Nephron (organoid): ENCODE measurements around the gene HDAC7.
A peak's percentile ranks its signal among the peaks of the same experiment; 100 is the strongest.

Experiments
- H3K27ac Mint-ChIP-seq, 3 experiments: 2 replicates each; pipeline ENCODE4 v1.8.0; 2020; ENCODE audit warnings: mixed read lengths in 3 of 3, mild to moderate bottlenecking in 2 of 3, moderate library complexity in 1 of 3
- H3K27me3 Mint-ChIP-seq: 2 replicates; pipeline ENCODE4 v1.8.0; 2021; ENCODE audit warnings: low read depth, mild to moderate bottlenecking, moderate library complexity, mixed read lengths
- H3K36me3 Mint-ChIP-seq: 2 replicates; pipeline ENCODE4 v1.8.0; 2020; ENCODE audit warnings: low read depth, mixed read lengths
- H3K4me1 Mint-ChIP-seq: 2 replicates; pipeline ENCODE4 v1.8.0; 2020; ENCODE audit warnings: mixed read lengths
- H3K4me3 Mint-ChIP-seq, 3 experiments: 2 replicates each; pipeline ENCODE4 v1.8.0; 2020; ENCODE audit warnings: mild to moderate bottlenecking in 3 of 3, mixed read lengths in 3 of 3, moderate library complexity in 2 of 3
- H3K9me3 Mint-ChIP-seq: 2 replicates; pipeline ENCODE4 v1.8.0; 2020; ENCODE audit warnings: mixed read lengths
- TF ChIP-seq, protein P1 (sequence below), 3 experiments: fragments of 200-600 bp; sonication (generic); IDR thresholded peaks; one replicate each; pipeline ENCODE4 v1.5.0; 2021; ENCODE audit warnings: antibody characterized with exemption in 3 of 3; ENCODE audit not compliant: unreplicated experiment in 3 of 3

HDAC7 gene

DNA sequence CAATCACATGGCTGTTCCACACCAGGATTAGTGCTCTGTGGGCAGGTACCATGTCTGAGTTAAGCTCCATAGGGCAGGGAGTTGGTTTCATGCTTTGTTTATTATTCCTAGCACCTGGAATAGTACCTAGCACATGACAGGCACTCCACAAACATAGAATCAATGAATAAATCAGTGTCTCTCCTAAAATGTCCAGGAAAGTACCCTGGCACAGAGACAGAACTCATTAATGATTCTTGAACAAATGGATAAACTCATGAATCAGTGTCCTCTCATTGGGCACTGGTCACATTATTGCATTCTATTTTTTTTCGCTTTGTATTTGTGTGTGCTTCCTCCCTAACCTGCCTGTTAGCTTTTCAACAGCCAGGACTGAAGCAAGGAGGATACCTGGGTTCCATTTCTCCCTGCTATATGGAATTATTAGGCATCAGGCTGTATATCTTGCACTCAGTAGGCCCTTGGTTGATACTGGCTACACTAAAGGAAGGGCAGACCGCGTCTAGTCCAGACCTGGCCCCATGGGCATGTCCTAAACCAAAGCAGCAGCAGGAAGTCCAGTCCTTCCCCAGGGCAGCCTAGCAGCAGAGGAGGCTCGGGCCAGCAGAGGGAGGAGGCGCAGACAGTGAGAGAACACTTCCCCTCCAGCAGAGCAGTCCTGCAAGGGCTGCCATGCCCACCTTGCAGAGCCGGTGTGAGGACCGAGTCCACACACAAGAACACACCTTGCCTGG, 18.4 kb downstream of the HDAC7 start:
- peaks cover 8% of the 10 kb centered on the region for H3K36me3 Mint-ChIP-seq
- no peaks in the 10 kb centered on the region for H3K9me3 Mint-ChIP-seq
- peaks cover 39% of the 10 kb centered on the region for H3K4me1 Mint-ChIP-seq
- H3K27ac Mint-ChIP-seq, result peak overlapping the region; percentile 24 to 74 (median 31)
- no peak overlapping the region for H3K4me3 Mint-ChIP-seq
- TF ChIP-seq, protein P1, sequence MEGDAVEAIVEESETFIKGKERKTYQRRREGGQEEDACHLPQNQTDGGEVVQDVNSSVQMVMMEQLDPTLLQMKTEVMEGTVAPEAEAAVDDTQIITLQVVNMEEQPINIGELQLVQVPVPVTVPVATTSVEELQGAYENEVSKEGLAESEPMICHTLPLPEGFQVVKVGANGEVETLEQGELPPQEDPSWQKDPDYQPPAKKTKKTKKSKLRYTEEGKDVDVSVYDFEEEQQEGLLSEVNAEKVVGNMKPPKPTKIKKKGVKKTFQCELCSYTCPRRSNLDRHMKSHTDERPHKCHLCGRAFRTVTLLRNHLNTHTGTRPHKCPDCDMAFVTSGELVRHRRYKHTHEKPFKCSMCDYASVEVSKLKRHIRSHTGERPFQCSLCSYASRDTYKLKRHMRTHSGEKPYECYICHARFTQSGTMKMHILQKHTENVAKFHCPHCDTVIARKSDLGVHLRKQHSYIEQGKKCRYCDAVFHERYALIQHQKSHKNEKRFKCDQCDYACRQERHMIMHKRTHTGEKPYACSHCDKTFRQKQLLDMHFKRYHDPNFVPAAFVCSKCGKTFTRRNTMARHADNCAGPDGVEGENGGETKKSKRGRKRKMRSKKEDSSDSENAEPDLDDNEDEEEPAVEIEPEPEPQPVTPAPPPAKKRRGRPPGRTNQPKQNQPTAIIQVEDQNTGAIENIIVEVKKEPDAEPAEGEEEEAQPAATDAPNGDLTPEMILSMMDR (IDR thresholded peaks at IDR 0.05; ENCODE audit: unreplicated experiment in 3 of 3), result no peak
- no peaks in the 10 kb centered on the region for H3K27me3 Mint-ChIP-seq

DNA sequence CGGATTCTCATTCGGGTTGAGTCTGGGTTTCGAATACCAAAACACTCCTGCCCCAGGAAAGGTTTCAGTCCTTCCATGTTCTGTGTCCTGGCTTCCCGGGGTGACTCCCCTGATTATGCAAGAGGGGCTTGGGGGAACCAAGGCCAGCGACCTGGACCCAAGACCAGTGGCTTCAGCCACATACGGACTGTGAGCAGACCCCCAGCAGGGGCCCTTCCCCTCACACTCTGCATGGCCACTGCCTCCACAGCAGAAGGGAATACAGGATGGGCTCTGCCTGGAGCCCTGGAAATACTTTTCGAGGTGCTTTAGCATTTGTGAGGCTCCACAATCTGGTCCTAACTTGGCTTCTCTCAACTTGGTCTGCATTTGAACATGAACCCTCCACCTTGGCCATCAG, 19.1 kb downstream of the HDAC7 start:
- peak overlapping the region in 1 of 3 experiments; percentile 24 for H3K27ac Mint-ChIP-seq
- peaks cover 36% of the 10 kb centered on the region for H3K4me1 Mint-ChIP-seq
- H3K9me3 Mint-ChIP-seq, result no peaks in the 10 kb centered on the region
- TF ChIP-seq, protein P1 (IDR thresholded peaks at IDR 0.05; ENCODE audit: unreplicated experiment in 3 of 3), result no peak
- no peak overlapping the region for H3K4me3 Mint-ChIP-seq
- H3K27me3 Mint-ChIP-seq, result no peaks in the 10 kb centered on the region
- H3K36me3 Mint-ChIP-seq, result peaks cover 8% of the 10 kb centered on the region

DNA sequence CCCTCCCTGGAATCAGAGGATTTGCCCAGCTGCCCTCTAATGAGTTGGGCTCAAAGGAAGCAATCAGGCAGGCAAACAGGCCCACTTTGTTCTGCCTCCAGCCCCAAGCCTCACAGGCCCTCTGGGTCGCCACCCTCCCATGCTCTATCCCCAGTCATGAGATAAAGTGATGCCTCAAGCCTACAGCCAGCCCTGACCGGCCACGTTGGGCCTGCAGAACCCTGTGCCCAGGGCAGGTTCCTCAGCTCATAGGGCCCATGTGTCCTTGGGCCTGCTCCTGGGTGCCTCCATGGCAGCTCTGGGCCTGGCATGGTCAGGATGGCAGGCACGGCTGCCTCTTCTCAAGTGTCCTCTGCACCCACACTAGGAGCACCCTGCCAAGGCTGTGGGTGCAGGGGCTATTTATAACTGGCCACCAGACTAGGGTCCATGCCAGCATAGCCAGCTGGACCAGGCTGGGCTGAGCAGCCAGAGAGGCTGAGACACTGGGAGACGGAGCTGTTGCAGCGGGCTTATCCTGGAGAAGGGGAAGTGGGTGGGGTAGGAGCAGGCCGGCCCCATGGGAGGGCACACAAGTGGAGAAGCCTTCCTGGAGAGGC, 20.2 kb downstream of the HDAC7 start:
- TF ChIP-seq, protein P1 (IDR thresholded peaks at IDR 0.05; ENCODE audit: unreplicated experiment in 3 of 3), result no peak
- H3K9me3 Mint-ChIP-seq, result no peaks in the 10 kb centered on the region
- no peaks in the 10 kb centered on the region for H3K27me3 Mint-ChIP-seq
- peaks cover 9% of the 10 kb centered on the region for H3K36me3 Mint-ChIP-seq
- peaks cover 24% of the 10 kb centered on the region for H3K4me1 Mint-ChIP-seq
- H3K4me3 Mint-ChIP-seq, result no peak overlapping the region
- no peak overlapping the region for H3K27ac Mint-ChIP-seq

DNA sequence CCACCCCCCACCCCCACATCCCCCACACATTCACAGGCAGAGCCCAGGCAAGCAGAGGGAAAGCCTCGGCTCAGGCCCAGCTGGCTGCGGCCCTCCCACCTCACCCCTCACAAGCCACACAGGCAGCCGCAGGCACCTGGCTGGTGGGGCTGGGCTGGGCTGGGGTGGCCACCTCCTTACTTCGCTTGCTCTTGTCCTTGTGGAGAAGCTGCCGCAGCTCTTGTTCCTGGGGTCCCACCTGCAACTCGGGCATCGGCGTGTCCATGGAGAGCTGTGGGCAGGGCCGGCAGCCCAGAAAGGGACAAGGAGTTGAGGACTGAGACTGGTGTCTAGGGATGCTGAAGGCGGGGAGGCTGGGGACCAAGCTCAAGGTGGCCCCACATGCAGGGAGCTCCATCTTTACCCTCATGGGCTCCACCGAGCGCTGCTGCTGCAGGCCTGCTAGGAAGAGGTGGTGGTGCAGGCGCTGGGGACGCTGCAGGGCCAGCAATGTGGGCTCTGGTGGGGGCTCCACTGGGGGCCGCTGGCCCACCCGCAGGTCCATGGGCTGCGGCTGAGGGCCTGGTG, 21.2 kb downstream of the HDAC7 start:
- Mint-ChIP-seq H3K4me1 (peaks cover 14% of the 10 kb centered on the region), H3K36me3 (peaks cover 17% of the 10 kb centered on the region), H3K27me3 (no peaks in the 10 kb centered on the region), H3K4me3 (no peak overlapping the region), H3K27ac (no peak overlapping the region), H3K9me3 (no peaks in the 10 kb centered on the region)
- TF ChIP-seq, protein P1 (IDR thresholded peaks at IDR 0.05; ENCODE audit: unreplicated experiment in 3 of 3), result no peak

DNA sequence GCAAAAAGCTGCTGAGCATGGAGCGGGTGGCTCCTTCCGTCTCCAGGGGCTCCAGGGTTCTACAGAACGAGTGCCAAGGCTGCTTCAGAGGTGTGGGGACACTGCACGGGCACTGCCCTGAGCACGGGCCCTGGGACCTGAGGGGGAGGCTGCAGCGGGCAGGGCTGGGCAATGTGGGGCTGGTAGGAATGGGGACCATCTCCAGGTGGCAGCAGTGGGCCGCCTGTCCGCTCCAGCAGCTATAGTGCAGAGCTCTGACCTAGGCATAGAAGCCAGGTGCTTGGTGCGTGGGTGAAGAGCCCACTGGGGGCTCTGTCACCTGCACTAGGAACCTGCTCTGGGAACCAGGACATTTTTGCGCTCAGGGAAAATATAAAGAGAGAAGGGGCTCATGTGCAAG, 22.3 kb downstream of the HDAC7 start:
- H3K9me3 Mint-ChIP-seq, result no peaks in the 10 kb centered on the region
- TF ChIP-seq, protein P1 (IDR thresholded peaks at IDR 0.05; ENCODE audit: unreplicated experiment in 3 of 3), result peak; percentile 32 to 52 (median 36)
- no peak overlapping the region for H3K4me3 Mint-ChIP-seq
- no peaks in the 10 kb centered on the region for H3K27me3 Mint-ChIP-seq
- H3K36me3 Mint-ChIP-seq, result peaks cover 23% of the 10 kb centered on the region
- peak overlapping the region in 1 of 3 experiments; percentile 47 for H3K27ac Mint-ChIP-seq
- H3K4me1 Mint-ChIP-seq, result peaks cover 12% of the 10 kb centered on the region
